Mucosa of stomach (tissue), 1 donor: ENCODE measurements around the gene MTHFD2L.

Source experiments
- H3K27me3 ChIP-seq: one replicate; pipeline ENCODE4 v1.7.0; 2013; ENCODE audit warnings: mild to moderate bottlenecking, low read length; ENCODE audit not compliant: control insufficient read depth, insufficient read depth
- H3K36me3 ChIP-seq: one replicate; pipeline ENCODE4 v1.7.0; 2013; ENCODE audit warnings: low read length; ENCODE audit not compliant: control insufficient read depth, insufficient read depth
- H3K4me1 ChIP-seq: one replicate; pipeline ENCODE4 v1.7.0; 2013; ENCODE audit warnings: mild to moderate bottlenecking, low read length; ENCODE audit not compliant: control insufficient read depth, insufficient read depth
- H3K4me3 ChIP-seq: one replicate; pipeline ENCODE4 v1.7.0; 2013; ENCODE audit warnings: low read length
- H3K9ac ChIP-seq: one replicate; pipeline ENCODE4 v1.7.0; 2013; ENCODE audit warnings: mild to moderate bottlenecking, low read length, moderate library complexity
- H3K9me3 ChIP-seq: one replicate; pipeline ENCODE4 v1.7.0; 2013; ENCODE audit warnings: mild to moderate bottlenecking, low read length, moderate library complexity; ENCODE audit not compliant: control insufficient read depth
- donor health status: Pancreatic carcinoma.

MTHFD2L gene

DNA sequence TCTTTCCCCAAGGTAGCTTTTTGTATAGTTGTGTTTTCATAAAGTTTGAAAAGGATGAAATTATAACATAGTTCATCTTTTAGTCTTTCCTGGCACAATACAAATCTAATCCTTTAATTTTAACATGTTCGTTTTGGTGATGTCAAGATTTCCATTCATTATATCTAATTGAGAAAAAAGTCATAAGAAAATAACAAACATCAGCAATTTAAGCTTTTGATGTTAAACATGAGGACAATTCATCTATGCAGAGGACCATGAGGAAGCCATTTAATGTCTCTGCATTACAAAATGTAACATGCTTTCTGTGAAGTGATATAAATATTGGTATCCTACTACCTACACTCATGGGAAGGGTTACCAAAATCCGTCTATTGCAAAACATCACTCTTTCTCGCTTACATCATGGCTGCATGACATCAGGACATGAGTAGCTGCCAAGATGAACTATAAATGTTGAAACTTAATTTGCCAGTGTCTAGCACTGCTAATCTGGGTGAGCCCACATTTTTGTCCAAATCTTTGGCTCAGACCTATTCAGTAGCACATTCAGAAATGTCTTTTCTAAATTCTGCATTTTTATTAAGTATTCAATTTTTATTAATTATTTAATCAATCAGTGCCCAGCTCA, 159.8 kb downstream of the MTHFD2L start:
- no peak overlapping the region for H3K9ac ChIP-seq
- H3K27me3 ChIP-seq = no peaks in the 10 kb centered on the region
- peaks cover 5% of the 10 kb centered on the region for H3K4me1 ChIP-seq
- H3K4me3 ChIP-seq = no peak overlapping the region
- no peaks in the 10 kb centered on the region for H3K9me3 ChIP-seq
- no peaks in the 10 kb centered on the region for H3K36me3 ChIP-seq

DNA sequence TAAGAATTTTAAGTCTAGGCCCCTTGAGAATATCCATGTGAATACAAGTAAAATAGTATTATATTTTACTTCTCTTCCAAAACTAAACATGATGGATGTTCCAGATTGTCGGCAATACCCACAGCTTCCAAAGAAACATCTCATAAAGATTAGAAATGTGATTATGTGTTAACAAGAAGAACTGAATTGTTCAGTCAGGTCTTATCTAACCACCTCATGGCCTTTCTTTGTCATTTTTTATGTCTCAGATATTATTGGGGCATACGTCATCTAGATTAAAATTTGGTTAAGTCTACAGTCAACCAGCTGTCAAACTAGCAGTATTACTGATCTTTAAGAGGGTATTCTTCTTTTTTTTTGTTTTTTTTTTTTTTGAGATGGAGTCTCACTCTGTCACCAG, 160.4 kb downstream of the MTHFD2L start:
- peaks cover 5% of the 10 kb centered on the region for H3K4me1 ChIP-seq
- no peak overlapping the region for H3K4me3 ChIP-seq
- H3K9ac ChIP-seq = no peak overlapping the region
- no peaks in the 10 kb centered on the region for H3K36me3 ChIP-seq
- no peaks in the 10 kb centered on the region for H3K27me3 ChIP-seq
- no peaks in the 10 kb centered on the region for H3K9me3 ChIP-seq

- Histone ChIP-seq H3K36me3 (no peaks in the 10 kb centered on the region), H3K4me3 (no peak overlapping the region), H3K27me3 (no peaks in the 10 kb centered on the region), H3K4me1 (peaks cover 5% of the 10 kb centered on the region), H3K9me3 (no peaks in the 10 kb centered on the region), H3K9ac (no peak overlapping the region)
These were observed 161.6 kb downstream of the MTHFD2L start for GRCh38 chr4:74319470-74319869.

DNA sequence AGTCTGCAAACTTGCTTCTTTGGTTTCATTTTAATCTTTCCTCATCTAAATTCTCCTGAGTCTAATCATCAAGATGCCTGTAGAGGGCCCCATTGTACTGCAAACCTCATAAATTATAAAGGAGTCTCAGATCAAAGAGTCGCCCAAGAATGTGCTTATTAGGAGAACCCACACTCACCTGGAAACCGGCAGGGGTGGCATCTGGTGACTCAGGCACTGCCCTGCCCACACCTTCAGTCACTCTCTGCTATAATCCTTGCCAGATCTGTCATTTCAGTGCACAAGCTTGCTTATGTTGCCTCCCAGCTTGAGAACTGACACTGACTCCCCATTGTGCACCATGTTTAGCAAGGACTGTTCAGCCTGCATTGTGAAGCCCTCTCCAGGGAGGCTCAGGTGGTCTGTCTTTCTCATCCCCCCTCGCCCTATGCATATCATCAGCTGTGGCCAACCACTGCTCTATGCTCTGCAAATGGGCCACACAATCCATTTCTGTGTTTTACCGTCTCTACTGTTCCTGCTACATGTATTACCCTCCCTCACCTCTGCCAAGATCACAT, 162.7 kb downstream of the MTHFD2L start:
- no peaks in the 10 kb centered on the region for H3K36me3 ChIP-seq
- H3K4me1 ChIP-seq = peaks cover 5% of the 10 kb centered on the region
- H3K27me3 ChIP-seq = no peaks in the 10 kb centered on the region
- H3K9me3 ChIP-seq = no peaks in the 10 kb centered on the region
- H3K4me3 ChIP-seq = no peak overlapping the region
- no peak overlapping the region for H3K9ac ChIP-seq

DNA sequence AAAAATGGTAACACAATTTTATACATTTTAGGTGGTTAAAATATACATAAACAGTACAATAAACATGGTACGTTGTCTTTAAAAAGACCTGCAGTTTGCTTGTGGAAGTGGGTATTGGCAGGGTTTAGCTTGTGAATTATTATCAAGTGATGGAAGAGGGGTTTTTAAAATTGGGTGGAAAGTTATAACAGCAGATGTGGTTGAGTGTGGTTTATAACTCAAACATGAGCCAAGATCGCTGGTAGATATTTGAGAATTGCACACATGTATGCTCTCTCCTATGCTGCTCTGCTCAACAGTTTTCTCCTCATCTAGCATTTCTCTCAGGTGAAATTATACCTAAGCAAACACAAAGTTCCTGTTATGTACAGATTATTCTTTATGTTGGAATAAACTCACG, 164.4 kb downstream of the MTHFD2L start:
- H3K4me1 ChIP-seq = peaks cover 5% of the 10 kb centered on the region
- no peaks in the 10 kb centered on the region for H3K27me3 ChIP-seq
- no peak overlapping the region for H3K9ac ChIP-seq
- no peaks in the 10 kb centered on the region for H3K36me3 ChIP-seq
- no peak overlapping the region for H3K4me3 ChIP-seq
- no peaks in the 10 kb centered on the region for H3K9me3 ChIP-seq

DNA sequence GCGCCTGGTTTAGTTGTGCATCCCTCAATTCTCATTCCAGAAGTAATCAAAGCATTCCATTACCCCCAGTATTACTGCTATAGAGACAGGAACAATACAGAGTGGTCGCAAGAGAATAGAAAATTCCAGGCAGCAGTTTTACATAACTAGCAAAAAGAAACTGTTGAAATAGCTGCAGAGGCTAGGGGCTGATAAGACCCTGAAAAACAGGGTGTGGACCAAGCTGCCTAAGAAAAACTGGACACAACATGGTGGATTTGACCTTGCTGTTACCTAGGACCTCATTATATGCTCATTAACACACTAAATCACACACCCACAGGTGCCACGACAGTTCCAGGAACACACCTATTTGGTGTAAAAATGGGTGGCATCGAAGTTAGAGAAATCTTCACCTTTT, 165.7 kb downstream of the MTHFD2L start:
- H3K9me3 ChIP-seq = no peaks in the 10 kb centered on the region
- no peaks in the 10 kb centered on the region for H3K27me3 ChIP-seq
- no peaks in the 10 kb centered on the region for H3K36me3 ChIP-seq
- H3K4me3 ChIP-seq = no peak overlapping the region
- no peak overlapping the region for H3K9ac ChIP-seq
- peaks cover 5% of the 10 kb centered on the region for H3K4me1 ChIP-seq

DNA sequence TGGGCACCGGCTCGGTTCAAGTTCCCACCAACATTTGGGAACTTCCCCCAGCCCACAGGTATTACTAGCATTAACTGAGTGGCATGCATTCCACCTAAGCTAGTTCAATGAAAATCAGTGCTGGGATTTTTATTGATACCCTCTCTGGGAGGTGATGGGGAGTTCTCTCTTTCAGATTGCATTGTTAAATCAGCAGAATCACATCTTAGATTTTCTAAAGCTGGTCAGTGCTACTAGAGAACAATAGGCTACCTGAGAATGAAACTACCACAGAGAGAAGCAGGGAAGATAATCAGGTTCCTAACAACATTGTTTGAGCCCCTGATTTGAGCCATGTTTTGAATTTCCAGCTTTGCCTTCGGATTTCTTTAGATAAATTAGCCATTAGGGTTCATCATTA, 166.3 kb downstream of the MTHFD2L start:
- no peak overlapping the region for H3K4me3 ChIP-seq
- no peak overlapping the region for H3K9ac ChIP-seq
- peaks cover 5% of the 10 kb centered on the region for H3K4me1 ChIP-seq
- no peaks in the 10 kb centered on the region for H3K36me3 ChIP-seq
- H3K9me3 ChIP-seq = no peaks in the 10 kb centered on the region
- H3K27me3 ChIP-seq = no peaks in the 10 kb centered on the region

DNA sequence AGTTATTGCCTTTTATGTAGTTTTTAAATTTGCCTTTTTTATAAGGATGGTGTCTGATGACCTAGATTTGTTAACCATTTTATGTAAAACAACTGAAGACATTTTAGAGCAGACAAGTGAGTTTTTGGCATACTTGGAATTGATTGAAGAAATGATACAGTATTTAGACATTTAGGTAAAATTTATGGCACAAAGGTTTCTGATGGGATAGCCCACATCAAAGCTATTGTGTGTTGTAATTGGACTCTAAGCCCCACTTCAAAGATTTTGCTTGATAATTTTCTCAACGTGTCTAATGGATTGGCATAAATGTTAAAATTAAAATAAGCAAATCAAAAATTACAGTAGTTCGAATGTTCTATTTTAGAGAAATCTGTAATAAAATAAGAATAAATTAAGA, 168.0 kb downstream of the MTHFD2L start:
- Histone ChIP-seq H3K36me3 (no peaks in the 10 kb centered on the region), H3K9ac (no peak overlapping the region), H3K27me3 (no peaks in the 10 kb centered on the region), H3K9me3 (no peaks in the 10 kb centered on the region), H3K4me1 (peaks cover 2% of the 10 kb centered on the region), H3K4me3 (no peak overlapping the region)

- H3K36me3 ChIP-seq = no peaks in the 10 kb centered on the region
- no peaks in the 10 kb centered on the region for H3K4me1 ChIP-seq
- no peaks in the 10 kb centered on the region for H3K9me3 ChIP-seq
- H3K4me3 ChIP-seq = no peak overlapping the region
- no peak overlapping the region for H3K9ac ChIP-seq
- no peaks in the 10 kb centered on the region for H3K27me3 ChIP-seq
These were observed 169.8 kb downstream of the MTHFD2L start for GRCh38 chr4:74327762-74328161.

- no peaks in the 10 kb centered on the region for H3K27me3 ChIP-seq
- H3K9ac ChIP-seq = no peak overlapping the region
- H3K36me3 ChIP-seq = no peaks in the 10 kb centered on the region
- no peaks in the 10 kb centered on the region for H3K9me3 ChIP-seq
- no peak overlapping the region for H3K4me3 ChIP-seq
- no peaks in the 10 kb centered on the region for H3K4me1 ChIP-seq
These were observed 170.6 kb downstream of the MTHFD2L start for GRCh38 chr4:74328501-74328900.

DNA sequence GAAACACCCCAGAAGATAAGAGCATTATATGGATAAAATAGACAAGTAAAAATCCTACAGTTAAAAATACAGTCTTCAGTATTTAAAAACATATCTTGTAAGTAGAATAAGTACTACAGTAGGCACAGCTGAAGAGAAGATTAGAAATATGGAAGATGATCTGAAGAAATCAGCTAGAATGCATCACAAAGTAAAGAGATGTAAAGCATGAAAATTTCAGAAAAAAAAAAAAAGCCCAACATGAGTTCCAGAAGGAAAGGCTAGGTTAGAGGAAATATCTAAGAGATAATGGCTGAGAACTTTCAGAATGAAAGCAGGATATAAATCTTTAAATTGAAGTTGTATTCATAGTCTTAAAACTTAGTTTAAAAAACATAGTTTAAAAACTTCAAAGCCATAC, 171.4 kb downstream of the MTHFD2L start:
- Histone ChIP-seq H3K36me3 (no peaks in the 10 kb centered on the region), H3K4me3 (no peak overlapping the region), H3K9me3 (no peaks in the 10 kb centered on the region), H3K9ac (no peak overlapping the region), H3K27me3 (no peaks in the 10 kb centered on the region), H3K4me1 (no peaks in the 10 kb centered on the region)

DNA sequence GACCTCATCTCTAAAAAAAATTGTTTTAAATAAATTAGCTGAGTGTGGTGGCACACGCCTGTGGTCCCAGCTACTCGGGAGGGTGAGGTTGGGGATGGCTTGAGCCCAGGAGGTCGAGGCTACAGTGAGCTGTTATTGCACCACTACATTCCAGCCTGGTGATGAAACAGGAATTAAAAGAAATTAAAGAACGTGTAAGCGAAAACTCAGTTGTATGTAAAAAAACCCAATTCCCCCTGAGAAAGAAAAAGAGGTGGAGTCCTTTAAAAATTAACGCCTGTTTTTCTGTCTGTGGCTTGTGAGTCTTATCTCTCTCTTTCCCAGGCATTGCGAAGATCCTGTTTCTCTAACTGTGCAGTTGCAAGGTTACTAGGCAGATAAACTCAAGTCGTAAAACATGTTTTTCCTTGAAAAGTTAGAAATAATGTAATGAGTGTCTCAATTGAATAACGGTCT, 172.4 kb downstream of the MTHFD2L start:
- H3K4me3 ChIP-seq = no peak overlapping the region
- H3K9ac ChIP-seq = no peak overlapping the region
- no peaks in the 10 kb centered on the region for H3K9me3 ChIP-seq
- H3K36me3 ChIP-seq = no peaks in the 10 kb centered on the region
- no peaks in the 10 kb centered on the region for H3K27me3 ChIP-seq
- H3K4me1 ChIP-seq = no peaks in the 10 kb centered on the region

- no peaks in the 10 kb centered on the region for H3K36me3 ChIP-seq
- H3K9ac ChIP-seq = no peak overlapping the region
- H3K27me3 ChIP-seq = no peaks in the 10 kb centered on the region
- no peaks in the 10 kb centered on the region for H3K9me3 ChIP-seq
- no peaks in the 10 kb centered on the region for H3K4me1 ChIP-seq
- H3K4me3 ChIP-seq = no peak overlapping the region
These were observed 173.3 kb downstream of the MTHFD2L start for GRCh38 chr4:74331252-74331651.
